SU-DHL-6 (cell line): ENCODE measurements around the gene PRKN.

ENCODE experiments used
- H2AFZ ChIP-seq: fragments of 200-600 bp; sonication (generic); 2 replicates; pipeline ENCODE4 v1.6.1; 2014; ENCODE audit warnings: low read depth, mild to moderate bottlenecking, moderate library complexity, mixed read lengths, antibody characterized with exemption, low read length; ENCODE audit not compliant: severe bottlenecking
- H3F3A ChIP-seq: fragments of 200-600 bp; shearing (Covaris generic); 2 replicates; pipeline ENCODE4 v1.6.0; 2016; ENCODE audit warnings: antibody characterized with exemption, mild to moderate bottlenecking; ENCODE audit not compliant: insufficient read depth
- H3K27ac ChIP-seq: fragments of 200-600 bp; sonication (generic); 2 replicates; pipeline ENCODE4 v1.5.1; 2016; ENCODE audit warnings: low read depth, mild to moderate bottlenecking, low read length, moderate library complexity, mixed read lengths
- H3K27me3 ChIP-seq: fragments of 200-600 bp; sonication (generic), shearing (Covaris generic); 2 replicates; pipeline ENCODE4 v1.6.0; 2014; ENCODE audit warnings: mild to moderate bottlenecking, low read length
- H3K36me3 ChIP-seq: fragments of 200-600 bp; sonication (generic); 2 replicates; pipeline ENCODE4 v1.6.1; 2014; ENCODE audit warnings: mild to moderate bottlenecking, low read length, mixed read lengths
- H3K4me2 ChIP-seq: fragments of 300-600, 200-600 bp; shearing (Covaris generic), sonication (generic); 2 replicates; pipeline ENCODE4 v1.6.0; 2014; ENCODE audit warnings: low read length, low read depth, mild to moderate bottlenecking; ENCODE audit not compliant: poor library complexity, severe bottlenecking
- H3K4me3 ChIP-seq: fragments of 200-600 bp; sonication (generic); 2 replicates; pipeline ENCODE4 v1.5.1; 2014; ENCODE audit warnings: antibody characterized with exemption, low read length, mild to moderate bottlenecking, mixed read lengths; ENCODE audit not compliant: insufficient read depth, poor library complexity, severe bottlenecking
- H3K79me2 ChIP-seq: fragments of 200-600 bp; sonication (generic); 2 replicates; pipeline ENCODE4 v1.6.1; 2014; ENCODE audit warnings: mild to moderate bottlenecking, low read length, moderate library complexity; ENCODE audit not compliant: insufficient read depth
- H3K9ac ChIP-seq: fragments of 200-600 bp; sonication (generic); 2 replicates; pipeline ENCODE4 v1.7.0; 2014; ENCODE audit warnings: mild to moderate bottlenecking, low read length
- H3K9me2 ChIP-seq: fragments of 200-600 bp; sonication (generic); replicated peaks from 2 replicates; pipeline ENCODE4 v1.6.1; 2014; ENCODE audit warnings: low read length; ENCODE audit not compliant: insufficient read depth
- H3K9me3 ChIP-seq: fragments of 200-600 bp; sonication (generic); 2 replicates; pipeline ENCODE4 v1.6.1; 2014; ENCODE audit warnings: low read length, mixed read lengths; ENCODE audit not compliant: insufficient read depth
- H4K20me1 ChIP-seq: fragments of 200-600 bp; sonication (generic); 2 replicates; pipeline ENCODE4 v1.6.1; 2014; ENCODE audit warnings: low read depth, mild to moderate bottlenecking, antibody characterized with exemption, low read length, moderate library complexity, mixed read lengths
- EZH2phosphoT487 ChIP-seq: fragments of 200-600 bp; sonication (generic), shearing (Covaris generic); conservative IDR thresholded peaks from 2 replicates; pipeline ENCODE4 v1.6.1; 2018; ENCODE audit warnings: mild to moderate bottlenecking, antibody characterized with exemption, low read length, moderate library complexity, mixed read lengths
- TF ChIP-seq, protein P1 (sequence below): fragments of 200-600 bp; sonication (generic); IDR thresholded peaks from one replicate; pipeline ENCODE4 v1.5.1; 2017; ENCODE audit warnings: antibody characterized with exemption, mild to moderate bottlenecking, low read length, moderate library complexity; ENCODE audit not compliant: insufficient read depth, poor library complexity, severe bottlenecking

PRKN gene

GRCh38 chr6:162178266-162178665 lies 549.3 kb downstream of the PRKN start:
- Histone ChIP-seq H3K9me3 (no peaks in the 10 kb centered on the region), H3K9ac (no peak overlapping the region), H3K36me3 (no peaks in the 10 kb centered on the region), H3F3A (no peaks in the 10 kb centered on the region), H3K27ac (no peak overlapping the region), H3K9me2 (no peaks in the 10 kb centered on the region), H2AFZ (no peak overlapping the region), H3K4me2 (no peak overlapping the region), H3K4me3 (no peak overlapping the region), H3K79me2 (no peaks in the 10 kb centered on the region), H4K20me1 (no peaks in the 10 kb centered on the region), H3K27me3 (no peaks in the 10 kb centered on the region)
- no peak for TF ChIP-seq EZH2phosphoT487
- TF ChIP-seq, protein P1, sequence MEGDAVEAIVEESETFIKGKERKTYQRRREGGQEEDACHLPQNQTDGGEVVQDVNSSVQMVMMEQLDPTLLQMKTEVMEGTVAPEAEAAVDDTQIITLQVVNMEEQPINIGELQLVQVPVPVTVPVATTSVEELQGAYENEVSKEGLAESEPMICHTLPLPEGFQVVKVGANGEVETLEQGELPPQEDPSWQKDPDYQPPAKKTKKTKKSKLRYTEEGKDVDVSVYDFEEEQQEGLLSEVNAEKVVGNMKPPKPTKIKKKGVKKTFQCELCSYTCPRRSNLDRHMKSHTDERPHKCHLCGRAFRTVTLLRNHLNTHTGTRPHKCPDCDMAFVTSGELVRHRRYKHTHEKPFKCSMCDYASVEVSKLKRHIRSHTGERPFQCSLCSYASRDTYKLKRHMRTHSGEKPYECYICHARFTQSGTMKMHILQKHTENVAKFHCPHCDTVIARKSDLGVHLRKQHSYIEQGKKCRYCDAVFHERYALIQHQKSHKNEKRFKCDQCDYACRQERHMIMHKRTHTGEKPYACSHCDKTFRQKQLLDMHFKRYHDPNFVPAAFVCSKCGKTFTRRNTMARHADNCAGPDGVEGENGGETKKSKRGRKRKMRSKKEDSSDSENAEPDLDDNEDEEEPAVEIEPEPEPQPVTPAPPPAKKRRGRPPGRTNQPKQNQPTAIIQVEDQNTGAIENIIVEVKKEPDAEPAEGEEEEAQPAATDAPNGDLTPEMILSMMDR, result no peak

- Histone ChIP-seq H3K79me2 (no peaks in the 10 kb centered on the region), H3K9me3 (no peaks in the 10 kb centered on the region), H3K9me2 (no peaks in the 10 kb centered on the region), H3K9ac (no peak overlapping the region), H3F3A (no peaks in the 10 kb centered on the region), H3K27ac (no peak overlapping the region), H3K4me3 (no peak overlapping the region), H3K36me3 (no peaks in the 10 kb centered on the region), H3K4me2 (no peak overlapping the region), H2AFZ (no peak overlapping the region), H4K20me1 (no peaks in the 10 kb centered on the region), H3K27me3 (no peaks in the 10 kb centered on the region)
- TF ChIP-seq, protein P1, result no peak
- no peak for TF ChIP-seq EZH2phosphoT487
These were observed 549.8 kb downstream of the PRKN start for GRCh38 chr6:162177746-162178145.

DNA sequence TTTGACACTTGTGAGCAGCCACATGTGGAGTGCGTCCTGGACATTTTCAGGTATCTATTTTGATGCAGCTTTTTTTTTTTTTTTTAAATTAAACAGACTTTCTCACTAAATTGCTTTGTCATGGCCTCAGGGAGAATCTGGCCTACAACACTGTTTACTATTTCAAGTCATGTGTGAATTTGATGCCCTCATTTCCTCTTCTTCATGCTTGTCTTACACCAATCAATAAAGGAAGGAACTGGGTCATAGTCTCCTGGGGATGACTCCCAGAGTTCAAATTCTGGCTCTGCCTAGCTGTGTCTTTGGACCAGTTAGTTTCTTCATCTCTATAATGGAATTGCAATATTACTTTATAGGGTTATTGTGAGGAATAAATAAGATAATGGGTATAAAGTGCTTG lies 554.1 kb downstream of the PRKN start:
- Histone ChIP-seq H3K4me3 (no peak overlapping the region), H3K4me2 (no peak overlapping the region), H3K9me2 (no peaks in the 10 kb centered on the region), H3K27me3 (no peaks in the 10 kb centered on the region), H4K20me1 (no peaks in the 10 kb centered on the region), H3K79me2 (no peaks in the 10 kb centered on the region), H3F3A (no peaks in the 10 kb centered on the region), H3K9me3 (no peaks in the 10 kb centered on the region), H2AFZ (no peak overlapping the region), H3K9ac (no peak overlapping the region), H3K27ac (no peak overlapping the region), H3K36me3 (no peaks in the 10 kb centered on the region)
- no peak for TF ChIP-seq EZH2phosphoT487
- TF ChIP-seq, protein P1, result no peak

DNA sequence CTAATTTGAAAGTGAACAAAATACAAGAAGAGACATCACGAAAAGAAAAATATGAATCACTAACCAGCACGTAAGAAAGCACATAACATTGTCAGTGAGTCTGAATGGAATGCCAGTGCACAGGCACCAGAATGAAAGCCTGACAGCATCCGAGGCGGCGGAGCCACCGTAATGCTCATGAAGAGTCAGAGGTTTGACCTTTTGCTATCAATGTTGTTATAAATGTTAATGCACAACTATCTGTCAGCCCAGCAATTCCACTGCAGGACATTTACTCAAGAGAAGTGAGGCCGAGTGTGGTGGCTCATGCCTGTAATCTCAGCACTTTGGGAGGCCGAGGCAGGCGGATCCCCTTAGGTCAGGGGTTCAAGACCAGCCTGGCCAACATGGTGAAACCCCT lies 562.1 kb downstream of the PRKN start:
- no peaks in the 10 kb centered on the region for H3K36me3 ChIP-seq
- no peaks in the 10 kb centered on the region for H4K20me1 ChIP-seq
- H3F3A ChIP-seq, result no peaks in the 10 kb centered on the region
- H3K4me3 ChIP-seq, result no peak overlapping the region
- no peak overlapping the region for H2AFZ ChIP-seq
- no peaks in the 10 kb centered on the region for H3K9me2 ChIP-seq
- H3K9me3 ChIP-seq, result no peaks in the 10 kb centered on the region
- no peaks in the 10 kb centered on the region for H3K79me2 ChIP-seq
- H3K9ac ChIP-seq, result no peak overlapping the region
- TF ChIP-seq EZH2phosphoT487, result no peak
- TF ChIP-seq, protein P1, result no peak
- H3K4me2 ChIP-seq, result no peak overlapping the region
- no peaks in the 10 kb centered on the region for H3K27me3 ChIP-seq
- no peak overlapping the region for H3K27ac ChIP-seq
